ENCODE measurements around the gene GALNT9. TPM values are rescaled to one million over a fixed set of nuclear protein-coding genes. Genes with fewer than 3 reads are reported as not detected.

The GALNT9 gene
- total RNA-seq, 1 donor from 2014 or later: 2.1 TPM

GRCh38 chr12:132162508-132163031 lies 166.8 kb downstream of the GALNT9 start:
- peaks cover 2% of the 10 kb centered on the region for H3K27me3 ChIP-seq (ENCODE audit: insufficient read depth, low read length)
- Mint-ChIP-seq H3K36me3 (ENCODE audit: low read depth, unreplicated experiment) (peaks cover 3% of the 10 kb centered on the region), H3K27ac (ENCODE audit: unreplicated experiment) (no peak overlapping the region), H3K27me3 (ENCODE audit: low read depth, unreplicated experiment) (peaks cover 24% of the 10 kb centered on the region), H3K4me1 (ENCODE audit: low read depth, unreplicated experiment) (no peaks in the 10 kb centered on the region), H3K9me3 (ENCODE audit: unreplicated experiment) (peaks cover 5% of the 10 kb centered on the region), H3K4me3 (ENCODE audit: unreplicated experiment) (no peak overlapping the region)
- peak overlapping the region; percentile 51 for H3K4me2 ChIP-seq (ENCODE audit: low read length)
- H3K4me3 ChIP-seq (ENCODE audit: insufficient read depth, low read depth, low read length): no peak overlapping the region
- peak overlapping the region; percentile 7 for H3K9ac ChIP-seq (ENCODE audit: low read length)
- no peak for FAIRE-seq
- TF ChIP-seq CTCF (IDR thresholded peaks at IDR 0.05; ENCODE audit: insufficient read depth, low read depth, low read length) (no peak), EZH2 (IDR thresholded peaks at IDR 0.05; ENCODE audit: insufficient read depth, low read length) (no peak)
- H3K9me3 ChIP-seq (ENCODE audit: insufficient read depth, low read depth, low read length): peaks cover 12% of the 10 kb centered on the region
- peaks cover 11% of the 10 kb centered on the region for H3K4me1 ChIP-seq (ENCODE audit: insufficient read depth, low read length)
- H3K27ac ChIP-seq (ENCODE audit: low read depth, low read length): no peak overlapping the region
- H4K20me1 ChIP-seq (ENCODE audit: insufficient read depth, low read length): peaks cover 27% of the 10 kb centered on the region
- no peak overlapping the region for H2AFZ ChIP-seq (ENCODE audit: low read depth, low read length)
- peak; percentile 80 for DNase-seq (ENCODE audit: low read depth)
- H3K36me3 ChIP-seq (ENCODE audit: insufficient read depth, low read length): peaks cover 4% of the 10 kb centered on the region
- no peaks in the 10 kb centered on the region for H3K79me2 ChIP-seq (ENCODE audit: insufficient read depth, low read length)

- Mint-ChIP-seq H3K9me3 (ENCODE audit: unreplicated experiment) (peaks cover 2% of the 10 kb centered on the region), H3K27me3 (ENCODE audit: low read depth, unreplicated experiment) (peaks cover 17% of the 10 kb centered on the region), H3K4me1 (ENCODE audit: low read depth, unreplicated experiment) (no peaks in the 10 kb centered on the region), H3K4me3 (ENCODE audit: unreplicated experiment) (no peak overlapping the region), H3K36me3 (ENCODE audit: low read depth, unreplicated experiment) (peaks cover 3% of the 10 kb centered on the region), H3K27ac (ENCODE audit: unreplicated experiment) (no peak overlapping the region)
- H3K27me3 ChIP-seq (ENCODE audit: insufficient read depth, low read length): no peaks in the 10 kb centered on the region
- H4K20me1 ChIP-seq (ENCODE audit: insufficient read depth, low read length): peaks cover 33% of the 10 kb centered on the region
- peaks cover 17% of the 10 kb centered on the region for H3K9me3 ChIP-seq (ENCODE audit: insufficient read depth, low read depth, low read length)
- H3K9ac ChIP-seq (ENCODE audit: low read length): no peak overlapping the region
- H2AFZ ChIP-seq (ENCODE audit: low read depth, low read length): no peak overlapping the region
- no peak overlapping the region for H3K4me3 ChIP-seq (ENCODE audit: insufficient read depth, low read depth, low read length)
- peaks cover 7% of the 10 kb centered on the region for H3K36me3 ChIP-seq (ENCODE audit: insufficient read depth, low read length)
- H3K79me2 ChIP-seq (ENCODE audit: insufficient read depth, low read length): no peaks in the 10 kb centered on the region
- FAIRE-seq (no peak), DNase-seq (ENCODE audit: low read depth) (no peak)
- no peak overlapping the region for H3K27ac ChIP-seq (ENCODE audit: low read depth, low read length)
- TF ChIP-seq EZH2 (IDR thresholded peaks at IDR 0.05; ENCODE audit: insufficient read depth, low read length): no peak
- TF ChIP-seq CTCF (IDR thresholded peaks at IDR 0.05; ENCODE audit: insufficient read depth, low read depth, low read length): no peak
- peaks cover 11% of the 10 kb centered on the region for H3K4me1 ChIP-seq (ENCODE audit: insufficient read depth, low read length)
- peak overlapping the region; percentile 51 for H3K4me2 ChIP-seq (ENCODE audit: low read length)
Measured at GRCh38 chr12:132161796-132162507, 167.4 kb downstream of the GALNT9 start.

All from astrocyte (in vitro differentiated cells and primary cell).